GM23338 (cell line): ENCODE measurements around the gene AGBL4.

Source experiments
- CREB1 ChIP-seq: fragments of 250-450 bp; sonication (Bioruptor Pico); IDR thresholded peaks from 2 replicates; pipeline ENCODE4 v1.5.0; 2020; ENCODE audit warnings: low read depth, mild to moderate bottlenecking, moderate library complexity
- CTCF ChIP-seq, 2 experiments: fragments of 200-600 bp in 1 of 2; sonication (generic) in 1 of 2; conservative IDR thresholded peaks; 2 replicates each; pipeline versions ENCODE4 v1.5.1 to v1.6.1; 2016 to 2017; ENCODE audit warnings: antibody characterized with exemption in 2 of 2, low read depth in 2 of 2, mild to moderate bottlenecking in 2 of 2, moderate library complexity in 1 of 2
- ETS1 ChIP-seq: IDR thresholded peaks from 2 replicates; pipeline ENCODE4 v1.6.1; 2016; ENCODE audit warnings: antibody characterized with exemption
- EZH2 ChIP-seq: fragments of 200-600 bp; sonication (generic); IDR thresholded peaks from one replicate; pipeline ENCODE4 v1.8.0; 2017; ENCODE audit warnings: antibody characterized with exemption, mild to moderate bottlenecking, low read depth; ENCODE audit not compliant: unreplicated experiment
- EZH2phosphoT487 ChIP-seq: fragments of 200-600 bp; sonication (generic); IDR thresholded peaks from one replicate; pipeline ENCODE4 v1.8.1; 2018; ENCODE audit warnings: antibody characterized with exemption; ENCODE audit not compliant: unreplicated experiment
- JUNB ChIP-seq: IDR thresholded peaks from one replicate; pipeline ENCODE4 v1.6.1; 2016; ENCODE audit warnings: antibody characterized with exemption; ENCODE audit not compliant: unreplicated experiment
- POLR2AphosphoS5 ChIP-seq: IDR thresholded peaks from 2 replicates; pipeline ENCODE4 v1.6.1; 2016; ENCODE audit warnings: antibody characterized with exemption, low read depth
- REST ChIP-seq: IDR thresholded peaks from one replicate; pipeline ENCODE4 v1.6.1; 2018; ENCODE audit warnings: antibody characterized with exemption; ENCODE audit not compliant: unreplicated experiment
- ZNF462 ChIP-seq: fragments of 250-450 bp; sonication (Bioruptor Pico); IDR thresholded peaks from 2 replicates; pipeline ENCODE4 v1.5.0; 2020; ENCODE audit warnings: mild to moderate bottlenecking, moderate library complexity

- TF ChIP-seq CTCF (conservative IDR thresholded peaks at IDR 0.05; ENCODE audit: low read depth in 2 of 2) (peak in 1 of 2 experiments; percentile 35; a peak in 2 of 4 replicates), EZH2phosphoT487 (no peak), REST (no peak), ZNF462 (CRISPR knock-in tag) (no peak), CREB1 (no peak), ETS1 (no peak), POLR2AphosphoS5 (no peak), EZH2 (no peak), JUNB (no peak)
Measured at GRCh38 chr1:49104575-49104974, 919.2 kb downstream of the AGBL4 start.
